OCI-LY3 (cell line): ENCODE measurements around the gene JARID2.

Experiments
- EZH2phosphoT487 ChIP-seq: fragments of 200-600 bp; shearing (Covaris generic); IDR thresholded peaks from 2 replicates; pipeline ENCODE4 v1.6.1; 2018; ENCODE audit warnings: antibody characterized with exemption, mixed run types, low read depth
- TF ChIP-seq, protein P1 (sequence below): fragments of 200-600, 300-600 bp; sonication (generic); IDR thresholded peaks from 2 replicates; pipeline ENCODE4 v1.5.1; 2014; ENCODE audit warnings: antibody characterized with exemption, low read length, low read depth

GRCh38 chr6:15279047-15279661 lies 33.3 kb downstream of the JARID2 start:
- TF ChIP-seq, protein P1, sequence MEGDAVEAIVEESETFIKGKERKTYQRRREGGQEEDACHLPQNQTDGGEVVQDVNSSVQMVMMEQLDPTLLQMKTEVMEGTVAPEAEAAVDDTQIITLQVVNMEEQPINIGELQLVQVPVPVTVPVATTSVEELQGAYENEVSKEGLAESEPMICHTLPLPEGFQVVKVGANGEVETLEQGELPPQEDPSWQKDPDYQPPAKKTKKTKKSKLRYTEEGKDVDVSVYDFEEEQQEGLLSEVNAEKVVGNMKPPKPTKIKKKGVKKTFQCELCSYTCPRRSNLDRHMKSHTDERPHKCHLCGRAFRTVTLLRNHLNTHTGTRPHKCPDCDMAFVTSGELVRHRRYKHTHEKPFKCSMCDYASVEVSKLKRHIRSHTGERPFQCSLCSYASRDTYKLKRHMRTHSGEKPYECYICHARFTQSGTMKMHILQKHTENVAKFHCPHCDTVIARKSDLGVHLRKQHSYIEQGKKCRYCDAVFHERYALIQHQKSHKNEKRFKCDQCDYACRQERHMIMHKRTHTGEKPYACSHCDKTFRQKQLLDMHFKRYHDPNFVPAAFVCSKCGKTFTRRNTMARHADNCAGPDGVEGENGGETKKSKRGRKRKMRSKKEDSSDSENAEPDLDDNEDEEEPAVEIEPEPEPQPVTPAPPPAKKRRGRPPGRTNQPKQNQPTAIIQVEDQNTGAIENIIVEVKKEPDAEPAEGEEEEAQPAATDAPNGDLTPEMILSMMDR = no peak
- TF ChIP-seq EZH2phosphoT487 = no peak
